Measurements from ENCODE around the gene PITX1. TPM values are rescaled to one million over a fixed set of nuclear protein-coding genes. Genes with fewer than 3 reads are reported as not detected.

Gene PITX1
- total RNA-seq, 1 donor from 2014 or later, result not detected

- peaks cover 31% of the 10 kb centered on the region for H4K20me1 ChIP-seq (ENCODE audit: low read depth)
- H3K9me3 Mint-ChIP-seq, result no peaks in the 10 kb centered on the region
- H3K4me3 ChIP-seq, result no peak overlapping the region
- H3K9ac ChIP-seq, result no peak overlapping the region
- no peak overlapping the region for H3K27ac Mint-ChIP-seq
- no peaks in the 10 kb centered on the region for H3K79me2 ChIP-seq (ENCODE audit: low read depth)
- peaks cover 15% of the 10 kb centered on the region for H3K4me1 ChIP-seq
- TF ChIP-seq CTCF (IDR thresholded peaks at IDR 0.05) (no peak), EZH2phosphoT487 (IDR thresholded peaks at IDR 0.05) (no peak)
- no peaks in the 10 kb centered on the region for H3K36me3 Mint-ChIP-seq
- no peak overlapping the region for H2AFZ ChIP-seq (replicated peaks)
- H3K27ac ChIP-seq, result no peak overlapping the region
- peaks cover 9% of the 10 kb centered on the region for H3K4me1 Mint-ChIP-seq
- H3K36me3 ChIP-seq, result no peaks in the 10 kb centered on the region
- no peak overlapping the region for H3K4me2 ChIP-seq
- H3F3A ChIP-seq (ENCODE audit: low read depth), result no peaks in the 10 kb centered on the region
- no peak overlapping the region for H3K4me3 Mint-ChIP-seq
- H3K27me3 Mint-ChIP-seq (ENCODE audit: insufficient read depth, low read depth), result peaks cover 64% of the 10 kb centered on the region
- DNase-seq (ENCODE audit: low spot score), result no peak
- peaks cover 100% of the 10 kb centered on the region for H3K27me3 ChIP-seq
- no peaks in the 10 kb centered on the region for H3K9me3 ChIP-seq (ENCODE audit: low read depth)
Observed at GRCh38 chr5:135045488-135045887, 11.5 kb upstream of the PITX1 start.

- H3K27ac Mint-ChIP-seq, result no peak overlapping the region
- Histone ChIP-seq H3K4me1 (peaks cover 15% of the 10 kb centered on the region), H3K9me3 (ENCODE audit: low read depth) (no peaks in the 10 kb centered on the region), H3K4me3 (no peak overlapping the region), H3K9ac (no peak overlapping the region), H3K27me3 (peaks cover 100% of the 10 kb centered on the region), H3K36me3 (no peaks in the 10 kb centered on the region), H3K27ac (no peak overlapping the region), H2AFZ (replicated peaks) (no peak overlapping the region), H3F3A (ENCODE audit: low read depth) (no peaks in the 10 kb centered on the region), H4K20me1 (ENCODE audit: low read depth) (peaks cover 55% of the 10 kb centered on the region), H3K4me2 (no peak overlapping the region), H3K79me2 (ENCODE audit: low read depth) (no peaks in the 10 kb centered on the region)
- peaks cover 72% of the 10 kb centered on the region for H3K27me3 Mint-ChIP-seq (ENCODE audit: insufficient read depth, low read depth)
- no peak for DNase-seq (ENCODE audit: low spot score)
- H3K9me3 Mint-ChIP-seq, result no peaks in the 10 kb centered on the region
- no peaks in the 10 kb centered on the region for H3K36me3 Mint-ChIP-seq
- H3K4me1 Mint-ChIP-seq, result peaks cover 5% of the 10 kb centered on the region
- no peak for TF ChIP-seq EZH2phosphoT487 (IDR thresholded peaks at IDR 0.05)
- TF ChIP-seq CTCF (IDR thresholded peaks at IDR 0.05), result no peak
- TF ChIP-seq EZH2 (IDR thresholded peaks at IDR 0.05), result no peak
- H3K4me3 Mint-ChIP-seq, result peak overlapping the region; percentile 26
Observed at GRCh38 chr5:135042595-135042994, 8.6 kb upstream of the PITX1 start.

GRCh38 chr5:135041726-135042125 is 7.7 kb upstream of the PITX1 start:
- no peak for TF ChIP-seq EZH2phosphoT487 (IDR thresholded peaks at IDR 0.05)
- TF ChIP-seq CTCF (IDR thresholded peaks at IDR 0.05), result no peak
- no peak for TF ChIP-seq EZH2 (IDR thresholded peaks at IDR 0.05)
- Mint-ChIP-seq H3K9me3 (no peaks in the 10 kb centered on the region), H3K4me1 (peaks cover 5% of the 10 kb centered on the region), H3K27ac (no peak overlapping the region), H3K36me3 (no peaks in the 10 kb centered on the region), H3K27me3 (ENCODE audit: insufficient read depth, low read depth) (peaks cover 78% of the 10 kb centered on the region), H3K4me3 (peak overlapping the region; percentile 64)
- no peak for DNase-seq (ENCODE audit: low spot score)
- H4K20me1 ChIP-seq (ENCODE audit: low read depth), result peaks cover 63% of the 10 kb centered on the region
- no peak overlapping the region for H3K9ac ChIP-seq
- H3K27ac ChIP-seq, result no peak overlapping the region
- H3K79me2 ChIP-seq (ENCODE audit: low read depth), result no peaks in the 10 kb centered on the region
- H3K4me3 ChIP-seq, result no peak overlapping the region
- no peak overlapping the region for H2AFZ ChIP-seq (replicated peaks)
- no peaks in the 10 kb centered on the region for H3K36me3 ChIP-seq
- H3K4me1 ChIP-seq, result peaks cover 15% of the 10 kb centered on the region
- no peak overlapping the region for H3K4me2 ChIP-seq
- H3K9me3 ChIP-seq (ENCODE audit: low read depth), result no peaks in the 10 kb centered on the region
- peaks cover 100% of the 10 kb centered on the region for H3K27me3 ChIP-seq
- no peaks in the 10 kb centered on the region for H3F3A ChIP-seq (ENCODE audit: low read depth)

Measured in neural progenitor cell (in vitro differentiated cells).